HEK293 (cell line): ENCODE results near the gene PRR3.

Experiments
- CTCF ChIP-seq: fragments of 450-650 bp; formaldehyde crosslinking; IDR thresholded peaks from 2 replicates; pipeline ENCODE4 v1.5.1; 2016; ENCODE audit warnings: missing biosample characterization, missing genetic modification characterization
- ZNF658 ChIP-seq: fragments of 450-650 bp; formaldehyde crosslinking; IDR thresholded peaks from 2 replicates; pipeline ENCODE4; 2016; ENCODE audit warnings: missing biosample characterization, missing genetic modification characterization

- TF ChIP-seq ZNF658 (tag by site-specific recombination) (no peak), CTCF (tag by site-specific recombination) (peak; percentile 25; the same call in 1 of the 2 replicates)
These were observed 12.3 kb upstream of the PRR3 start for GRCh38 chr6:30544666-30545272.
